ENCODE results near the gene NDUFAF3.

The NDUFAF3 gene

DNA sequence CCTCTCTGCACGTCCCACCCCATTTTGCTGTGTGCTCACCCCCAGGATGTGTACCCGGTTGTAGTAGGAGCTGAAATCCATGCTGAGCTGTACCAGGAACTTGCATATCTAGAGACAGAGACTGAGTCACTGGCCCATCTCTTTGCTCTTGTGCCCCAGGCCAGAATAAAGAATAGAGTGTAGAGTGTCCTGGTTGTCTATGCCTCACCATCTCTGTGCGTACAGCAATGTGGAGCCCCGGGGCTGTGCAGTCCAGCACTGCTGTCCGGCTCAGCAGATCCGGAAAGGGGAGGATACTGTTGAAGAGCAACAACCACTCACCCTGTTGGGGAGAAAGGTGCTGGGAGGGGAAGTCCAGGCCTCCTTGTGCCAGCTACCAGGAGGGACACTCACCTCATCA is 6.2 kb upstream of the NDUFAF3 start:
- TF ChIP-seq, protein P1, sequence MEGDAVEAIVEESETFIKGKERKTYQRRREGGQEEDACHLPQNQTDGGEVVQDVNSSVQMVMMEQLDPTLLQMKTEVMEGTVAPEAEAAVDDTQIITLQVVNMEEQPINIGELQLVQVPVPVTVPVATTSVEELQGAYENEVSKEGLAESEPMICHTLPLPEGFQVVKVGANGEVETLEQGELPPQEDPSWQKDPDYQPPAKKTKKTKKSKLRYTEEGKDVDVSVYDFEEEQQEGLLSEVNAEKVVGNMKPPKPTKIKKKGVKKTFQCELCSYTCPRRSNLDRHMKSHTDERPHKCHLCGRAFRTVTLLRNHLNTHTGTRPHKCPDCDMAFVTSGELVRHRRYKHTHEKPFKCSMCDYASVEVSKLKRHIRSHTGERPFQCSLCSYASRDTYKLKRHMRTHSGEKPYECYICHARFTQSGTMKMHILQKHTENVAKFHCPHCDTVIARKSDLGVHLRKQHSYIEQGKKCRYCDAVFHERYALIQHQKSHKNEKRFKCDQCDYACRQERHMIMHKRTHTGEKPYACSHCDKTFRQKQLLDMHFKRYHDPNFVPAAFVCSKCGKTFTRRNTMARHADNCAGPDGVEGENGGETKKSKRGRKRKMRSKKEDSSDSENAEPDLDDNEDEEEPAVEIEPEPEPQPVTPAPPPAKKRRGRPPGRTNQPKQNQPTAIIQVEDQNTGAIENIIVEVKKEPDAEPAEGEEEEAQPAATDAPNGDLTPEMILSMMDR (conservative IDR thresholded peaks at IDR 0.05; ENCODE audit: low read depth, low read length): no peak
- H3K4me3 ChIP-seq (ENCODE audit: low read depth, low read length): no peak overlapping the region
- no peak for DNase-seq (ENCODE audit: low read depth)

DNA sequence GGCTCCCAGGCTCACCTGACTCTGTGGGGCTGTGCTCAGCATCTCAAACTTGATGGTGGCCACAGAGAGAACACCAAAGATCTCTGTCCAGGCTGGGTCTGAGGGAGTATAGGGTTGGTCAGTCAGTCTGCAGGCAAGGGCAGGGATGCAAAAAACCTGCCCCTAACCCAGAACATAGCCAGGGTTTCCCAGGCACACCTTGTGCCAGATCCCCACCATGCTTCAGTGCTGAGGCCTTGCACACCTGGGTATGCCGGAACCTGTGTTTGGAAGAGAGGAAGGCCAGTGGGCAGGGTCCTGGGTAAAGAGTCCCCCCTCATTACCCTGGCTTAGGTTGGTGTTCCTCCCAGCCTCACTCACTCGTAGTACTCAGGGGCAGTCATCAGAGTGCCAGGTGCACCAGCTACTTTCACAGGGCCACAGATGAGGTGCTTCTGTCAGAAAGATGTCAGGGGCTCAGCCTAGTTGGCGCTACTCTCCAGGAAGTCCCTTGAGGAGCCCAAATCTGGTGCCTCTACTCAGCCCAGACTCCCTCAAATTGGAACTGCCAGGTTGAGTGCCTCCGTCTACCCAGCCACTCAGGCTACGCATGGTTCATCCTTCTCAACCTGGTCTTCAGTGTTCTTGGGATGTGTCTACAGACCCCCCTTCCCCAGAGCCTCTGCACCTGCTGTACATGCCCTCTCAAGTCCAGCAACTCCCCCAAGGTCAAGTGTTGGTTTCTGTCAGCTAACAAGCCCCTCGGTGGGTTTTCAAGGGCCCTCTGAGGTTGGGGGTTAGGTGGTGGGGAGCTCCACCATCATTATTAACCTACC is 5.3 kb upstream of the NDUFAF3 start:
- H3K4me3 ChIP-seq (ENCODE audit: low read depth, low read length): no peak overlapping the region
- TF ChIP-seq, protein P1 (conservative IDR thresholded peaks at IDR 0.05; ENCODE audit: low read depth, low read length): no peak
- no peak for DNase-seq (ENCODE audit: low read depth)

DNA sequence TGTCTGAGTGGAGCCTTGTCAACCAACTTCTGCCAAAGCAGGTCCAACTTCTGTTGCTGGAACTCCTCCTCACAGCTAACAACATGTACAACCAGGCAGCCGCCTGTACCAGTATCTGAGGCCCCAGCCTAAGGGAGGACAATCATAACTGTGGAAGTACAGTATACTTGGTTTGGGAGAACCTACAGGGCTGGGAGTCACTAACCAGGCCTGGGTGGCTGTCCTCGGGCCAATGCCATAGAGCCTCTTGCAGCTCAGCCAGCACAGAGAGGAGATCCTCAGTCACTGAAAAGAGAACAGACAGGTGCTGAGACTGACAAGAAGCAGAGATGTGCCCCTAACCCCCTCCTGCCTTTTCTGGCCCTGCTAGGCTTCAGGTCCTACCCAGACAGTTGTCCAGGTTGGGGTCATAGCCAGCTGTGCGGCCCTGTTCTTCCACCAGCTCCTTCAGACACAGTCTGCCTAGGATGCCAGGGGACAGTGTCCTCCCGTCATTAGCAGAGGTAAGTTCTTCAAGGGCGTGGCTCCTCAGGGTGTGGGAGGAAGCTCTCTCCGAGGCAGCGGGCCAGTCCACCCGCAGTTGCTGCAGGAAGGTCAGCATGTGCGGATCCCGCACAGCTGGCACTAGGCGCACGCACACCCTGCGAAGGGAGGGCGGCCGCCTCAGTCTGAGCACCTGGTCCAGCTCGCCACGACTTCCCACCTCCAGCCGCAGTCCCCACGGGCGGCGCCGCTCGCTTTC is 4.5 kb upstream of the NDUFAF3 start:
- peak overlapping the region; percentile 88 for H3K4me3 ChIP-seq (ENCODE audit: low read depth, low read length)
- no peak for DNase-seq (ENCODE audit: low read depth)
- TF ChIP-seq, protein P1 (conservative IDR thresholded peaks at IDR 0.05; ENCODE audit: low read depth, low read length): no peak

DNA sequence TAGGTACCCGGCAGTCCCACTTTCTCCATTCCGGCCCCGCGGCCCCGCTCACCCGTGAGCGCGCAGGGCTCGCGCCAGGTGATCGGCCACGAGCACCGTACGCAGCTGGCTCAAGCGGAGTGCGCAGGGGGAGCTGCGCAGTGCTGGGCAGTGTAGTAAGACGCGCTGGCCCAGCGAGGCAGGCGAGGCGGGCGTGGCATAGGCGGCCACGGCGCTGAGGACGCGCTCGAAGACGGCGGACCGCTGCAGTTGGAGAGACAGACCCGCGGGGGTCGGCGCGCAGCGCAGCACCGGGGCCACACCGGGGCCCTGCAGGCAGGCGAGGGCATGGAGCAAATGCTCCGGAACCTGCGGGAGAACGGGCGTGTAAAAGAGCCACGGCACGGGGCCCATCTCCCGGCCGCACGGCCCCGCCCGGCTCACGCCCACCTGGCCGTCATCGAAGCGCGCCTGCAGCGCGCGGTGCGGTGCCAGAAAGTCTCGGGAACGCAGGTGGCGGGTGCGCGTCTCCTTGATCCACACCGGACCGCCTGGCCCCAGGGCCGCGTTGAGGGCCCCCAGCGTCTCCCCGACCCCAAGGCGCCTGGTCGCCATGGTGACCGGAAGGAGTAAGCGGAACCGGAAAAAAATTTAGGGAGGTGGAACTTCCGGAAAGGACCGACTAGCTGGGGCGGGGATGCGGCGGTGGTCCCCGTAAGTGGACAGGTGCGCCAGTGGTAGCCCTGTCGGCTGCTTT is 3.8 kb upstream of the NDUFAF3 start, which contains the start of gene DALRD3:
Gene DALRD3 (minus strand): TSS at position 610 of the 736 bp plus-strand sequence. CDS start 16 bp downstream, at position 594.
- H3K4me3 ChIP-seq (ENCODE audit: low read depth, low read length): peak within 1 kb of the TSS; percentile 88
- peak; percentile 72 for DNase-seq (ENCODE audit: low read depth)
- TF ChIP-seq, protein P1 (conservative IDR thresholded peaks at IDR 0.05; ENCODE audit: low read depth, low read length): no peak

DNA sequence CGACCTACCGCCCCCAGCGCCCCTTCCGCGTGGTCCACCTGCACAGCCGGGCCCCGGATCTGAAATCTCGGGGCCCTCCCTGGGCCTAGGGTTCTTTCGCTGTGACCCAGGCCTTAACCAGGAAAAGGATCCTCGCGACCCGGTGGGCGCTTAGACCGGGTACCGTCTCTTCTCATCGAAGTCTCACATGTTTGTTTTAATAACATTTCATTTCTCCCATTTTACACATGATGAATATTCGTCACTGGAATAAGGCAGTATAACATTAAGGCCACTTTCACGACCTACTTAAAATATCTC is 3.3 kb upstream of the NDUFAF3 start:
- DNase-seq (ENCODE audit: low read depth): no peak
- TF ChIP-seq, protein P1 (conservative IDR thresholded peaks at IDR 0.05; ENCODE audit: low read depth, low read length): no peak
- H3K4me3 ChIP-seq (ENCODE audit: low read depth, low read length): peak overlapping the region; percentile 88

DNA sequence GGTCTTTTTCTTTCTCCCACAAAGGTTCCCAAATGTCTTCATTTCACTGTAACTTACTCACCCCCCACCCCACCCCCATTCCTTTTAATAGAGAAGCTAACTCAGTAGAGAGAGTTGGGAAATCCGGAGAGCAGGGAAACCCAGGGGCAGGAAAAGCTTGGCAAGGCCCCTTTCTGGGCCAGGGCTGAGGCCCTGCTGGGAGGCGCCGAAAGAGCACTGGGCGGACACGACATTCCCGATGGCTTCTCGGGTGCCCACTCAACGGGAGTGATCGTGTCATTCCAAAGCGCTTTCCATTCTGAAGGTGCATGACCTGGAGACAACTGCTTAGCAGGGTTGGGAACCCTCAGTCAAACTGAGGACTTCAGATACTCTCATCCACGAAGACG is 2.0 kb upstream of the NDUFAF3 start:
- no peak for DNase-seq (ENCODE audit: low read depth)
- TF ChIP-seq, protein P1 (conservative IDR thresholded peaks at IDR 0.05; ENCODE audit: low read depth, low read length): no peak
- H3K4me3 ChIP-seq (ENCODE audit: low read depth, low read length): peak overlapping the region; percentile 93

Data from choroid plexus epithelial cell (primary cell).